SK-N-MC (cell line): ENCODE data around the gene AK5.

Experiments used
- EZH2 ChIP-seq: fragments of 200-600 bp; sonication (generic); IDR thresholded peaks from one replicate; pipeline ENCODE4 v1.6.1; 2017; ENCODE audit warnings: antibody characterized with exemption
- POLR2AphosphoS5 ChIP-seq: IDR thresholded peaks from 2 replicates; pipeline ENCODE4 v1.6.1; 2012; ENCODE audit warnings: mild to moderate bottlenecking, low read depth, low read length, borderline replicate concordance

- TF ChIP-seq POLR2AphosphoS5 (no peak), EZH2 (no peak)
Measured at GRCh38 chr1:77405186-77405585, 123.4 kb downstream of the AK5 start.
